Measurements from ENCODE around the gene ADAMTS2.

The ADAMTS2 gene

GRCh38 chr5:179139111-179139935, 205.9 kb downstream of the ADAMTS2 start:
- DNase-seq (ENCODE audit: low read depth in 2 of 2) = no peak

GRCh38 chr5:179138568-179138925, 206.7 kb downstream of the ADAMTS2 start:
- DNase-seq (ENCODE audit: low read depth in 2 of 2) = no peak

GRCh38 chr5:179137643-179138567, 207.4 kb downstream of the ADAMTS2 start:
- DNase-seq (ENCODE audit: low read depth in 2 of 2) = no peak

DNA sequence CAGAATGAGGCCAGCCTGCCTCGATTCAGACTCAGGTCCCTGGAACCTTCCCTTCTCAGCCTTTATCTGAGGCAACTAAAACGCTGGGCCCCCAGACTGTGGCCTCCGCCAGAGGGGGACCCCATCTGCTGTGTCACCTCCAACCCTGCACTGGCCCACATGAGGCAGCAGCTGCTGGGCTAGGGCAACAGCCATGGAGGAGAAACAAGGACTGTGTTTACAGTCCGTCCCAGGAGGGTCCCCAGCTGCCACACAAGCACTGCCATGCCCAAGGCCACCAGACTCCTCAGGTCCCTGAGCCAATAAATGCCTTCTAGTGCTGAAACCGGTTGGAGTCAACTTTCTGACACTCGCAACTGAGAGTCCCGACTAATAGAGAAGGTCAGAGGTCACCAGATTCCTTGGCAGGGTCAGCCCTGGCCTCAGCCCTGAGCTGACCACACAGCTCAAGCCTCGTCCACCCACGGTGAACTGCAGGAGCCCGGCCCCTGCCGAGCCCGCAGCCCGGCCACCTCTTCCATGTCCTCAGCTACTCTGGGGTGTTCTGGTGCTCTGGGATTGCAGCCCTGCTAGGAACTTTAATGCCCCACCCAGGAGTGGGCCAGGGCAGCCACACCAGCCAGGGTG, 208.1 kb downstream of the ADAMTS2 start:
- no peak for DNase-seq (ENCODE audit: low read depth in 2 of 2)

DNA sequence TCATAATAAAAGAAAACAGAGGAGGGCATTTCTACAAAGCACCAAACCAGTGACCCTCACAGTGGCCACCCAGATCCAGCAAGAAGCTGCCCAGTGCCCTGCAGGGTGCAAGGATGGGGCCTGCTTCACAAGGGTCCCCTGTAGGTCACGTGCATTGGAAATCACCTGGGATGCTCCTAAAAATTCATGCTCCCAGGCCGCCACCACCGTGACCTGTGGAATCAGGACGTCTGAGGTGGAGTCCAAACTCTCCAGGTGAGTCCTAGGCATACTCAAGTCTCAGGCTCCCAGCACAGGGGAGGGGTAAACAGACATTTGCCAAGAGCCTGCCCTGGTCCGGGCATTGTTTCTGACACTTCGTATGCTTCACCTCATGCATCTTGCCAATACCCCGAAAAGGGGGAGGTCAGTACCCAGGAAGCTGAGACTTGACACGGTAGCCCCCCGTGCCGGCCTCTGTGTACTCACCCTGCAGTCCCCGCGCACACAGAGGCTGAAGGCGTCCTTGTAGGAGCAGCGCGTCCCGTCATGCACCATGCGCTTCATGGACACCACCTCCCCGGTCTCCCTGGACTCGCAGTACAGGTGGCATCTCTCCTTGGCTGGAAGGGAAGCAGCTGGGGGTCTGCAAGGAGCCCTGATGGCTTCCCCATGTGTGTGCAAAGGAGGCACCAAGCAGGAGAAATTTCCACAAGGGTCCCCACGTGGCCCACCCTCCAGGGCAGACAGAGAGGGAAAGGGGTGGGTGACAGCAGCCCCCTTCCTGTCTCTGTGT, 209.6 kb downstream of the ADAMTS2 start:
- DNase-seq (ENCODE audit: low read depth in 2 of 2) = no peak

DNA sequence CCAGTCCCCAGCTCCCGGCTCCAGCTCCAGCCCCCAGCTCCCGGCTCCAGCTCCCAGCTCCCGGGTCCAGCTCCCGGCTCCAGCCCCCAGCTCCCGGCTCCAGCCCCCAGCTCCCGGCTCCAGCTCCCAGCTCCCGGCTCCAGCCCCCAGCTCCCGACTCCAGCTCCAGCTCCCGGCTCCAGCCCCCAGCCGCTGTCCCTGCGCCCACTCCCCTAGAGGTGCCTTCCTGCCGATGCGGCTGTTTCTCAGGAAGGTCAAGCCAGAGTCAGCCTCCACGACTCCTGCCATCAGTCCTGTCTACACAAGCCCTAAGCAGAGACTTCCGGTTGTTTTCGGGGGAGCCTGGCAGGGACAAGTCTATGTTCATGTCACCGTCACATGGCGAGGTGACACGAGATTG, 210.3 kb downstream of the ADAMTS2 start:
- no peak for DNase-seq (ENCODE audit: low read depth in 2 of 2)

DNA sequence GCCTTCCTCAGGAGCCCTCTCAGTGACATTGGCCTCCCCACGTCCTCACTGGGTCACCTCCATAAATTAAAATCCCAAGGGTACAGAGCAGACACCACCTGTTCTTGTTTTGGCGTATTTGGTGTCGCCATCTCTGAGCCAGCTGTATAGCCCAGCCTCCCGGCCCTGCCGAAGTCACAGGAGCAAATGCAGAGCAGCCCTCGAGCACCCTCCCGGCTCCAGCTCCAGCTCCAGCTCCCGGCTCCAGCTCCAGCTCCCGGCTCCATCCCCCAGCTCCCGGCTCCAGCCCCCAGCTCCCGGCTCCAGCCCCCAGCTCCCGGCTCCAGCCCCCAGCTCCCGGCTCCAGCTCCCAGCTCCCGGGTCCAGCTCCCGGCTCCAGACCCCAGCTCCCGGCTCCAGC, 210.8 kb downstream of the ADAMTS2 start:
- DNase-seq (ENCODE audit: low read depth in 2 of 2) = no peak

DNA sequence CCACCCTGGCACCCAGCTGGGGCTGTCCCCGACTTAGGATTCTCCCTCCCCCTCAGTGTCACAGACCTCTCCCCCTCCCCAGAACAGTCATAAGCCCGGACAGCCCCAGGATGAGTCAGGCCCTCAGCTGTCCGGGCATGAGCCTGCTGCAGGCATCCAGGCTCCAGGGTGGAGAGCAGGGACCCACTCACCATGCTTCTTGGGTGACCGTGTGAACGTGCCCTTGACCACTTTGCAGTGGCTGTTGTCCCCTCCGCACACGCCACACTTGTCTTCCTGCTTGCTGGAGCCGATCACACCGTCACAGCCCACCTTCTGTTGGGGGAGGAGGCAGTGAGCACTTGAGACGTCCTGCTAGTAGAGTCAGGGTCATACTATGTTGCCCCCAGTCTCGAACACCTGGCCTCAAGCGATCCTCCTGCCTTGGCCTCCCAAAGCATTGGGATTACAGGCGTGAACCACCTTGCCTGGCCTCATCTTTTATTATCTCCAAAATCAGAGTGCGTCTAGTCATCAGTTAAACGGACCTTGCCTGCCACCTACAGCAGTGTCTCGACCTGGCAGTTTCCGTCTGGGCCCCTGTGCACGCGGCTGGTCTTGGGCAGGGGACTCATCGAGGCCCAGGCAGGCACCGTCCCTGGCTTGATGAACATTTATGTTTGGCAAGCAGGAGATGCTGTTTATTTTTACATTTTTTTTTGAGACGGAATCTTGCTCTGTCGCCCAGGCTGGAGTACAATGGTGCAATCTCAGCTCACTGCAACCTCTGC, 212.5 kb downstream of the ADAMTS2 start:
- DNase-seq (ENCODE audit: low read depth in 2 of 2) = no peak

GRCh38 chr5:179131886-179132585, 213.2 kb downstream of the ADAMTS2 start:
- DNase-seq (ENCODE audit: low read depth in 2 of 2) = no peak

DNA sequence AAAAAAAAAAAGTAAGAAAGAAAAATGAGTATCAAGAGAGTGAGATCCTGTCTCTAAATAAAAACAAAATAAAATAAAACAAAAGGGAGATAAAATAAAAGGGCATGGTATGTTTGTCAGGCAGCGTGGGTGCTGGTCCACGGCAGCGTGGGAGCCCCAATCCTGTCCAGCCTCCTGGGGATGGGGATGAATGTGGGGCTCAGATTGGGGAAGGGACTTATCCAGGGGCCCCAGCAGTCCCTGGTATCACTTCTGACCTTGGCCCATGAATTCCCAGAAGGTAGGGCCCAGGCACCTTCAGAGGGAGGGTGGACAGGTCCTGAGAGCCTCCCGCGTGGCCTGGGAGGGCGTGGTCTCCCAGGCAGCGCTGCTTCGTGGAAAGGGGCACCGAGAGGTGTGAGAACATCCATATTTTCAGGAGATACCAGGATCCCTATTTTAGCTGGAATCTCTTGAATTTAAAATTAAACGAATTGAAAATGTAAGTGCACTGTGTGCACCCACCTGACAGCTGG, 213.9 kb downstream of the ADAMTS2 start:
- no peak for DNase-seq (ENCODE audit: low read depth in 2 of 2)

- DNase-seq (ENCODE audit: low read depth in 2 of 2) = no peak
Observed at GRCh38 chr5:179130101-179130681, 215.1 kb downstream of the ADAMTS2 start.

DNA sequence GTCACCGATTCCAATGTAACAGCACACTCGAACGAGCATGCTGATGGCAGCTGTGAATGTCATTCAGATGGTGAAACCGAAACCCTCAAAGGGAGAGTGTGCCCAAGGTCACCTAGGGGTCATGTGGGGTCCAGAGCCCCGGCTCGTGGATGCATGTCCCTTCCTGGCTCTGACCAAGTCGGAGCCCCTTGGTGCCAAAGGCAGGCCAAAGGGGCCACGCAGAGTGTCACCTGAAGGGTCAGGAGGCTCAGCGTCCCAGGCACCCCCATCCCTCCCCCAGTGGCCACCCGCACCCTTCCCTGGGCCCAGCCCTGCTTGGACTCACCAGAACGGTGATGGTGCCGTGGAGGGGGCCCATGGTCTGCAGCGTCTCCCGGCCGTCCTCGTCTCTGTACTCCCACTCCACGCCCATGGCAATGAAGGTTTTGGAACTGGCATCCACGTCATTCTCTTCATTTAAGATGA, 215.6 kb downstream of the ADAMTS2 start:
- DNase-seq (ENCODE audit: low read depth in 2 of 2) = no peak

DNA sequence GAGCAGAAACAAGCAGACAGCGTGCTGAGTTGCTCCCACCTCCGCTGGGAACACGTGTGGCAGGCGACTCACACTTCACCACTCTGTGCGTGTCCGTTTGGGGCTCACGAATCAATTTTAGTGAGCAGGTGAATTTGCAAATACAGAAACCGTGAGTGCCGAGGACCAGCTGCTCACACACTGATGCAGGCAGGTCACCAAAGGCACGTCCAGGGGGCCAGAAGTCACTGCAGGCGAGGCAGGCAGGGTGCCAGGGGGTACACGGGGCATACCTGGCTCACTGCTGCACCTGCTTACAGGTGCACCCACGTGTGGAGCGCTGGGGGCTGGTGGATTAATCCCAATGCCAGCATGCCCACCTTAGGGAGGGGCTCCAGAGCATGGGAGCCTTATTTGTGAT, 216.3 kb downstream of the ADAMTS2 start:
- DNase-seq (ENCODE audit: low read depth in 2 of 2) = no peak

DNA sequence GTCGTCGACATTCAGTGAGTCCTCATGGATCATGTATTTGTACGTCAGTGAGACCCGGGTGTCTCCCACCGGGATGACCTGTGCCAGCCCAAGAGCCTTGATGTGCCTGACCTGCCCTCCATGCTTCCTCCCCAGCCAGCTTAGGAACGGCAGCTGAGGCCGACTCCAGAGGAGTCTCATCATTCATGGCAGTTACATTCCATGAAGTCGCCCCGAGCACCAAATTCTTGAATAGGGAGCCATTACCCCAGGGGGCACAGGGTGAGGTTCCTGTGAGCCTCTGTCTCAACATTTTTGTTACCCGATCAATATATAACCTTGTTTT, 217.3 kb downstream of the ADAMTS2 start:
- DNase-seq (ENCODE audit: low read depth in 2 of 2) = no peak

GRCh38 chr5:179127136-179128040, 217.9 kb downstream of the ADAMTS2 start:
- DNase-seq (ENCODE audit: low read depth in 2 of 2) = no peak

DNA sequence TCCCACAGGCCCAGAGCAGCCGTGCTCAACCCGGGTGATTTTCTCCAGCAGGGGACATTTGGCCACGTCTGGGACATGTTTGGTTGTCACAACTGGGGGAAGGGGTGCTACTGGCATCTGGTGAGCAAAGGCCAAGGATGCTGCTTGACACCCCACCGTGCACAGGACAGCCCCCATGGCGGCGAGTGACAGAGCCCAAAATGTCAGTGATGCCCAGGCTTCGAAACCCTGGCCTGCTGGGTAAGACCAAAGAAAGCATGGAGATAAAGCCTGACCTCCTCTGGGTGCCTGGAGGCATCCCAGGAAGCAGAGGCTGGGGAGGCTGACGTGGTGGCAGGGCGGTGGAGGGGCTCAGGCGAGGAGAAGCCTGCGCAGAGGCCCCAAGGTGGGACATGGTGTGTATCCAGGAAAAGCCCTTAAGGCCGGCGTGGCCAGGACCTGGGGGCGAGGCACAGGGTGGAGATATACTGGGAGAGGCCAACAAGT, 218.7 kb downstream of the ADAMTS2 start:
- no peak for DNase-seq (ENCODE audit: low read depth in 2 of 2)

DNA sequence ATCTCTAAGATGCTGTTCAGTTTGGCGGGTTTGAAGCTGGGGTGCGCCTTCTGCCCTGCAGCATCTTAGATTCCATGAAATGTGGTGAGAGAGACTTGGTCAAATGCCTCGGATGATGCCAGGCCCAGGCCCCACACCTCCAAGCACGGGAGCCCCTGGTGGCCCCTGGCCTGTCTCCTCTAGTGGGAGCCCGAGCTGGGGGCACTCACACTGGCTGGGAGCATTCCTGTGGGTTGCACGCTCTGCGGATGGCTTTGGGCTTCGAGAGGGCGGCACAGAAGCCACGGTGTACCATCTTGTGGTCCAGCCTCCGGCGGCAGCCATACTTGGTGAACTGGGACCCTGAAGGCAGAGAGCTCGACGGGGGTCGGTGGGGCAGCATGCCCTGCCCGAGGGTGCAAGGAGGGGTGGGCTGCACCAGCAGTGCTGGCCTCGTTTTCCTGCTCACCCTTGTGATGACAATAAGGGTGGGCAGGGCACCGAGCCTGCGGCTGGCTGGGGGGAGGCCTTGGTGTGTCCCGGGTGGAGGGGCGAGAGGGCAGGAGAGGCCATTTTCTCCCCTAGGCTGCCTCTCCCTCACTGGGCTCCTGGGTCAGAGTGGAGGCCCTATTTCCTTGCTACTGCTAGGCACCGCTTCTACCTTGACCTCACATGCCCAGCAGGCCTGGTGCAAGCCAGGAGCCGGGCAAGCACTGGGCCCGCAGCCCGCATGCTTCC, 219.3 kb downstream of the ADAMTS2 start:
- no peak for DNase-seq (ENCODE audit: low read depth in 2 of 2)
